HEK293 (cell line): ENCODE results near the gene ARL4A.

Source experiments
- AEBP2 ChIP-seq: fragments of 450-650 bp; formaldehyde crosslinking; IDR thresholded peaks from 2 replicates; pipeline ENCODE4 v1.5.1; 2016; ENCODE audit warnings: missing biosample characterization, missing genetic modification characterization, borderline replicate concordance
- CTCF ChIP-seq: fragments of 450-650 bp; formaldehyde crosslinking; IDR thresholded peaks from 2 replicates; pipeline ENCODE4 v1.5.1; 2016; ENCODE audit warnings: missing biosample characterization, missing genetic modification characterization
- HIC1 ChIP-seq: fragments of 450-650 bp; formaldehyde crosslinking; IDR thresholded peaks from 2 replicates; pipeline ENCODE4 v1.5.1; 2016; ENCODE audit warnings: missing biosample characterization, missing genetic modification characterization
- PATZ1 ChIP-seq: fragments of 450-650 bp; formaldehyde crosslinking; IDR thresholded peaks from 2 replicates; pipeline ENCODE4 v1.5.1; 2016; ENCODE audit warnings: missing biosample characterization, missing genetic modification characterization
- ZBTB20 ChIP-seq: fragments of 450-650 bp; formaldehyde crosslinking; IDR thresholded peaks from 2 replicates; pipeline ENCODE4 v1.5.1; 2016; ENCODE audit warnings: missing biosample characterization, missing genetic modification characterization
- ZNF148 ChIP-seq: fragments of 450-650 bp; formaldehyde crosslinking; IDR thresholded peaks from 2 replicates; pipeline ENCODE4 v1.5.0; 2017; ENCODE audit warnings: missing biosample characterization, missing genetic modification characterization, borderline replicate concordance
- ZNF155 ChIP-seq: fragments of 450-650 bp; formaldehyde crosslinking; IDR thresholded peaks from 2 replicates; pipeline ENCODE4 v1.5.1; 2016; ENCODE audit warnings: missing biosample characterization, missing genetic modification characterization
- ZNF311 ChIP-seq: fragments of 450-650 bp; formaldehyde crosslinking; IDR thresholded peaks from 2 replicates; pipeline ENCODE4 v1.5.1; 2017; ENCODE audit warnings: missing biosample characterization, missing genetic modification characterization, borderline replicate concordance
- ZNF76 ChIP-seq: fragments of 450-650 bp; formaldehyde crosslinking; IDR thresholded peaks from 2 replicates; pipeline ENCODE4; 2016; ENCODE audit warnings: low read depth, missing biosample characterization, missing genetic modification characterization, borderline replicate concordance

- TF ChIP-seq ZNF148 (tag by site-specific recombination) (no peak), AEBP2 (tag by site-specific recombination) (no peak), HIC1 (tag by site-specific recombination) (no peak), ZNF311 (tag by site-specific recombination) (no peak), ZBTB20 (tag by site-specific recombination) (no peak), CTCF (no peak), PATZ1 (tag by site-specific recombination) (no peak), ZNF76 (tag by site-specific recombination) (no peak), ZNF155 (tag by site-specific recombination) (no peak)
Observed at GRCh38 chr7:12714379-12714737, 26.9 kb downstream of the ARL4A start.
